GM18870 (cell line): ENCODE data around the gene FGF21.

Source experiments
- ATAC-seq: cut with Tn5 transposase; IDR thresholded peaks from one replicate; pipeline ENCODE4 v1.9.1; 2021; ENCODE audit warnings: moderate library complexity; ENCODE audit not compliant: unreplicated experiment

Gene FGF21

GRCh38 chr19:48728911-48729664 lies 26.2 kb upstream of the FGF21 start:
- no peak for ATAC-seq

DNA sequence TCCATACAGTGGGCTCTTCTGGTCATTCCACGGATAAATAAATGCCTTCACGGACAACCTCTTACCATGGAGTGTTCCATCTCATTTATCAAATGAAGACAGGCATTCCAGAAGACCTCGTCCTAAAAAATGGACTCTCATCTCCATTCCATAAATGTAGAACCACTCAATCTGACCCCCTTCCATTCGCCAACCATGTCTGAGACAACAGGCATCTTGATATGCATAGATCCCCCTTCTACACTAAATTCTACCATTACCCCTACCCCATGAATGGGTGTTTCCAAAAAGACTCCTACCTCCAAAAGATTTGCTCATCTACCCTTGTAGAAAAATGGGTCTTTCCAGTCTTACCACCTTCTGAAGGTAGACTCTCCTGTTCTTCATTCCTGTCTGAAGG lies 23.9 kb upstream of the FGF21 start:
- ATAC-seq, result no peak

- no peak for ATAC-seq
Observed at GRCh38 chr19:48734625-48735024, 20.7 kb upstream of the FGF21 start.

DNA sequence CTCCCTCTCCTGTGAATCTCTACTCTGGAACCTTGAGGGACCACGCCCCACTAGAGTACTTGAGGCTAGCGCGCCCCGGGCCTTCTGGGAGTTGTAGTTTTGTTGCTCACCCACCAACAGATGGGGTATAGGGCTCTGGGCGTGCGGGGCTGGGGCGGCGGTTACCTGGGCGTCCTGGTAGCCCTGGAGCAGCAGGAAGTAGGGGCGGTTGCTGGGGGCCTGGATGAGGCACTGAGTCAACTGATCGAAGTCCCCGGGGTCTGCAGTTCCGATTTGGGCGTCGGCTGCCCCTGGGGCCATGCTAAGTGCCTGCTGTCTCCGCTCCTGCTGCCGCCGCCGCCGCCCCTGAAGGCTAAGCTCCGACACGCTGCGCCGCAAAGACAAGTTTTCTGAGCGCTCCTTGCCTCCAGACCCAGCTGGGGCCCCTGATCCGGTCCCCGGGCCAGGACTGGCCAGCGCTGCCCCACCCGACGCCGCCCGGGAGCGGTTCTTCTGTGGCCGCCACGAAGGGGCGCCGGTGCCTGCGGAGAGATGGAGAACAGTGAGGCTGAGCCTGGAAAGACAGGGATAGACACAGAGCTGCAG lies 20.2 kb upstream of the FGF21 start:
- ATAC-seq, result no peak

GRCh38 chr19:48737360-48737998 lies 17.8 kb upstream of the FGF21 start:
- no peak for ATAC-seq

DNA sequence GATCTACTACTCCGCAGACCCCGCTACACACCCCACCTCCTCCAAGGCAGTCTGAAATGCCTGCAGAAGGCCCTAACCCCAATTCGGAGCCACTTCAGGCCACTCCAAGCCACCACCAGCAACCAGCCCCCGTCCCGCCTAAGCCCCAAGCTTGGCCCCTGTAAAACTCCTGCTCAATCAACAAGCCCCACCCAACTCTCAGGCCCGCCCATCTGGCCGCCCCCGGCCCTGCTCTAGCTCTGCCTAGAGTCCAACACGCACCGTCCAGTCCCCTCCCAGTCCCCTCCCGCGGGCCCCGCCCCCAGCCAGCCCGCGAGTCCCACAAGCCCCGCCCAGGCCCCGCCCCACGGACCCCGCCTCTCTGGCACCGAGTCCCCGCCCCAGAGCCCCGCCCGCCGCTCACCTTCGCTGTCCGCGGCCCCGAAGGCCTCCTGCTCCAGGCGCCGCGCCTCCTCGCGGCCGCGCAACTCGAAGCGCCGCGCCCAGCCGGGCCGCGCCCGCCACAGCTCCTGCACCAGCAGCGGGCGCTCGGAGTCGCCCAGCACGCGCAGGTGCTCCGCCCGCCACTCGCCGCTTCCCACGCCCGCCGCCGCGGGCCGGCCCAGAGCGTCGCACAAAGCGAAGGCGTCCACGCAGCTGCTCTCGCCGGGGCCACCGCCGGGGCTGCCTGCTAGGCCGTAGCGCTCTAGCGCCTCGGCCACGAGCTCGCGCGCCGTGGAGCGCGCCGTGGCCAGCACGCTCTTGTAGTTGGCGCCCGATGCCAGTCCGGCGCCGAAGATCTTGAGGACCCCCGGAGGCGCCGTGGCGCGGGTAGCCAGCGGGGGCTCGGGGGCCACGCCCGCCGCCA lies 16.5 kb upstream of the FGF21 start:
- ATAC-seq, result no peak

GRCh38 chr19:48739404-48740163 lies 15.7 kb upstream of the FGF21 start:
- ATAC-seq, result no peak

- no peak for ATAC-seq
Observed at GRCh38 chr19:48740164-48740972, 15.0 kb upstream of the FGF21 start, which contains the start of gene RASIP1. Gene RASIP1, minus strand, starts transcription at chr19:48740610. Its CDS starts 328 bp downstream, at chr19:48740282.

DNA sequence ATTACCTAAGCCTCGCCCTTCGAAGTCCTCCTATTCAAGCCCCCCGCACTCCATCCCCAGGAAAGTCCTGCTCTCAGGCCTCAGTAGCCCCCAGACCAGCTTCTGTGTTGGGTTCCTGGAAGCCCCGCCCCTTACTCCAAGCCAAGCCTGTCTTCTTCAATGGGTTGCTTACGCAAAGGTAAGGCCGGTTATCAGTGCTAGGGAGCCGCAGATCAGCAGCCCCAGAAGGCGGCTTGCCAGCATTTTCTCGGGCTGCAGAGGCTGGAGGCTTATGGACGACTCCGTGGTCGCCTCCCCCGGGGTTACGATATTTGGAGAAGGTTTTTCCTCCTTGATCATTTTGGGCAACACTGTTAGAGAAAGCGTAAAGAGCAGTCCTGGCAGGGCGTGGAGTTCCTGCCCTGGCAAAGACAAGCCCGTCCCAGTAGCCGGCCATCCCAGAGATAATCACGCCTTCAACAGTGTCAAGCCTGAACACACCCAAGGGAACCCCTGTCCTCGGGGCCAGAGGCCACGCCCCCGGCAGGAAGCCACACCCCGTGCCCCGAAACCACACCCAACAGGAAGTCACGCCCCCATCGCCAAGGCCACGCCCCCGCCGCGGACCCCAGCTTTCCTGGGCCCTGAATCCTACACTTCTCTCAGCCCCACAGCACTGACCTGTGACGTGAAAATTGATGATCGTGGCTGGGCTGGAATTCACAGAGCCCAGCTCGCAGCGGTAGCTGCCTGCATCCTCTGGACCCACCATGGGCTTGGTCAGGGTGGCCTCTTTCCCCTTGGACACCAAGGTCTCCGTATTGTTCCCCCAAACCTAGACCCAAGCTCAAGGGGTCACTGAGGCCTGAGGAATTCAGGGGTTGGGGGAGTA lies 14.0 kb upstream of the FGF21 start:
- no peak for ATAC-seq

DNA sequence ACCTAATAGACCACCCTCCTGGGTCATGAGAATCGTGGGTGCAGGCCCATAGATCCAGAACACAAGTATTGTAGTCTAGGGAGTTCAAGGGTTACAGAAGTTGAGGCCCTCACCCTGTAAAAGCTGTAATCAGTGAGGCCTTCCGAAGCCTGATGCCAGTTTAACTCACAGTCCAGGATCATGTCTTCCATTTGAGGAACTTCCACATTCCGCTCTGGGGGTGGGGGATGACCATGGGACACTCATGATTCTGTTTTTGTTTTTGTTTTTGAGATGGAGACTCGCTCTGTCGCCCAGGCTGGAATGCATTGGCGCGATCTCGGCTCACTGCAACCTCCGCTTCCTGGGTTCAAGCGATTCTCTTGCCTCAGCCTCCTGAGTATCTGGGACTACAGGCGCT lies 13.2 kb upstream of the FGF21 start:
- no peak for ATAC-seq

- ATAC-seq, result no peak
Observed at GRCh38 chr19:48745208-48745995, 9.9 kb upstream of the FGF21 start.

DNA sequence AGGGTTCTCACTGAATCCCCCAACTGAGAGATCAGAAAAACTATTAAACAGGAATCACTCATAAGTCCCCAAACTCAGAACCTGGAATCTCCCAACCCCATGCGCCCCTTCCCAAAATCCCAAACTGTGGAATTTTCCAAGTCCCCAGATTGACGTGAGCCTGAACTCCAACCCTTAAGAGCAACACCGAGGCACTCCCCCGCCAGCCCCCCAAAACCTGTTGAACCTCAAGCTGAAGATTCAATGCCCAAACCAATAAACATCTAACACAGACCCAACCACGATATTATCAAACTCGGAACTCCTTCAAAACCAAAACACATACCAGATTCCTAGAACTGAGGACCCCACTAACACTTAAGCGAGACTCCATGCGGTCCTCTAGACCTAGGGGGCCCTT lies 9.2 kb upstream of the FGF21 start:
- ATAC-seq, result no peak

GRCh38 chr19:48746738-48747575 lies 8.4 kb upstream of the FGF21 start, which contains the start of gene IZUMO1:
Gene IZUMO1, minus strand, starts transcription at chr19:48746909. Its CDS starts 1,050 bp downstream, at chr19:48745859.
- no peak for ATAC-seq

DNA sequence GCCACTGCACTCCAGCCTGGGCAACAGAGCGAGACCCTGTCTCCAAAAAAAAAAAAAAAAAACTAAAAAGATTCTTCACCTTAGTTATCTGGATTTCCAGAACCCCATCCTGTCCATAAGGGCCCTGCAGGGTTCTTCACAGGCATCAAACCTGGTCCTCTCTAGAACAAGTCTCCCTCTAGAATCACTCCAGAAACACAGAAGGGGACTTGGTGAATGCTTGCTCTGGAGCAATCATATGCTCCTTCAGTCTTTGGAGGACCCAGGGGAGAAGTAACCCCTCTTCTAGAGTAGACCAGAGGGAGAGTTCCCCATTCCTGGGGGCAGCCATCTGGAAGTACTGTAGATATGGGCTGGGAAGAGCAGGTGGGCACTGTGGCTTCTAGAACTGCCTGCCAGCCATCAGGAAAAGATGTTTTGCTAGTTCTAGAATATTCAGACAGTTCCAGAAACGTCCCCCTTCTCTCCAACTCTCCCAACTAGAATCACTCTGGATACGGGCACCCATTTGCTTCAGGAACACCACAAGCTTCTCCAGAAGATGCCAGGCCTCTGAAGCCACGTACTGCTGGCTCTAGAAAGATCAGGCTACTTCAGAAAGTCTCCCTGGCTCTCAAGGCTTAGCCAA lies 5.6 kb upstream of the FGF21 start:
- ATAC-seq, result no peak

GRCh38 chr19:48750351-48750750 lies 5.0 kb upstream of the FGF21 start:
- ATAC-seq, result no peak

DNA sequence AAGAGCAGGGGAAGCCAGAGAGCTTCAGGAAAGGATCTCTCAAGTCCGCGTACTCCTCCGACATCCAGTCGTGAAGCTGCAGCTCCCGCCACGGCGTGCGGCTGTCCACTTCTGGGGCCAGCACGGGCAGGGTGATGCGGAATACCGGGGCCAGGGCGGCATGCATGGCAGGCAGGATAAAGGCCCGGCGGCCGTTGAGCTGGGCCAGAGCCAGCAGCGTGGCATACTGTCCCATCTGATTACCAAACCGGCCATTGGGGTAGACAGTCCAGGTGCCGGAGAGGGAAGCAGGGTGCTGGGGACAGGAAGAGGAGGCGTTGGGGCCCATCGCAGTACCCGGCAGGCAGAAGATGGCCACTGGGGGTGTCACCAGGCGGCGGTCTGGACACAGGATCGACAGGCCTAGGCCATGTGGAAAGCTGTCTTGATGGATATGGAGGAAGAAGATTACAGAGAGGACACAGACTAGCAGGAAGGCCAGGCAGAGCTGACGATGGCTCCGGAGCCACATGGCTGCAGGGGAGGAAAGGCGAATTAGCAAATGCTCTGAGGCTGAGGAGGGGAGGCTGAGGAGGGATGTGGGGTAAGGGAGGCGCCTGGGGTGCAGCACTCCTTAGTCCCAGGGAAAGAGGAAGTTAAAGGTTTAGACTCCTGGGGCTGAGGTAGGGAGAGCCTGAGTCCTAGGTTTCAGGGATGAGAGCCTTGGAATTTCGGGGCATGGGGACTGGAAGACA lies 4.4 kb upstream of the FGF21 start:
- ATAC-seq, result no peak
